Stomach (tissue), 9 donors: ENCODE measurements around the gene GSE1. TPM values are rescaled to one million over a fixed set of nuclear protein-coding genes. Genes with fewer than 3 reads are reported as not detected.

ENCODE experiments used
- DNase-seq, 2 donors: peaks; one replicate each; pipeline versions ENCODE4 v3.0.0 to v3.0.0-alpha.2; 2013 to 2019
- H3K27ac ChIP-seq, 5 donors: fragments of 200-600 bp in 4 of 5; sonication (generic) in 4 of 5; one replicate each; pipeline ENCODE4 v1.5.1; 2013 to 2019; ENCODE audit warnings: mild to moderate bottlenecking in 1 of 5, moderate library complexity in 1 of 5
- H3K27me3 ChIP-seq, 3 donors: fragments of 200-600 bp; sonication (generic); one replicate each; pipeline ENCODE4 v1.5.1; 2017 to 2019; ENCODE audit warnings: mixed run types in 1 of 3
- H3K36me3 ChIP-seq, 4 donors: fragments of 200-600 bp; sonication (generic); 1 replicate in 3 of 4; 2 replicates in 1 of 4; pipeline ENCODE4 v1.5.1; 2016 to 2019
- H3K4me1 ChIP-seq, 4 donors: fragments of 200-600 bp; sonication (generic); one replicate each; pipeline ENCODE4 v1.5.1; 2016 to 2019
- H3K4me3 ChIP-seq, 4 donors: fragments of 200-600 bp; sonication (generic) in 3 of 4; one replicate each; pipeline ENCODE4 v1.5.1; 2016 to 2019; ENCODE audit warnings: mild to moderate bottlenecking in 1 of 4
- H3K9me3 ChIP-seq, 4 donors: fragments of 200-600 bp; sonication (generic); one replicate each; pipeline ENCODE4 v1.5.1; 2016 to 2019
- CTCF ChIP-seq, 7 experiments: fragments of 450-650 bp in 4 of 7; fragments of 200-600 bp in 3 of 7; sonication (generic) in 3 of 7; IDR thresholded peaks; one replicate each; pipeline ENCODE4 v1.5.1; 2016 to 2019; ENCODE audit warnings: antibody characterized with exemption in 7 of 7, control low read depth in 2 of 7, mild to moderate bottlenecking in 1 of 7
- EP300 ChIP-seq: sonication (generic); formaldehyde crosslinking; IDR thresholded peaks from one replicate; pipeline ENCODE4 v1.6.1; 2017; ENCODE audit warnings: antibody characterized with exemption
- POLR2A ChIP-seq, 4 donors: fragments of 450-650 bp; IDR thresholded peaks; one replicate each; pipeline ENCODE4 v1.6.1; 2016; ENCODE audit warnings: antibody characterized with exemption in 4 of 4, control low read depth in 2 of 4, mild to moderate bottlenecking in 1 of 4, moderate library complexity in 1 of 4
- POLR2AphosphoS5 ChIP-seq, 3 donors: sonication (generic); formaldehyde crosslinking; IDR thresholded peaks; one replicate each; pipeline ENCODE4 v1.6.1; 2016; ENCODE audit warnings: antibody characterized with exemption in 3 of 3
- WGBS, 5 donors: extraction: QIAGEN DNeasy Blood & Tissue Kit in 3 of 5; methylation state at CpG; one replicate each; pipeline versions ENCODE4 v1.1.5 to v1.1.7; 2013 to 2018; 5-methylcytosine and 5-hydroxymethylcytosine counted together
- intact Hi-C: fragments of 100-400 bp; cut with DNase I; formaldehyde crosslinking; loops from one replicate; pipeline ENCODE4 v1.15.1; 2023; ENCODE audit warnings: low total_unique reads
- polyA plus RNA-seq, 3 donors: library from polyadenylated mRNA; stranded (reverse); fragments of 200-250 nt; gene quantifications; one replicate each; pipeline ENCODE4 v1.2.3, GENCODE V29; 2013
- total RNA-seq, 5 donors: library from RNA; depleted of rRNA; stranded (reverse); fragments of >200 nt; gene quantifications; one replicate each; pipeline versions ENCODE4 v1.1.0 to v1.2.3, GENCODE V29; 2014 to 2016
- donor health status: healthy with polysubstance abuse.
- donor health status: Bipolar disorder and iron deficiency.
- donor health status: healthy.

GSE1 gene
- total and polyA plus RNA-seq, 8 donors: 11.8 to 294 (median 93.0) TPM

- TF ChIP-seq CTCF (IDR thresholded peaks at IDR 0.05) (no peak), POLR2A (IDR thresholded peaks at IDR 0.05) (no peak), EP300 (no peak), POLR2AphosphoS5 (IDR thresholded peaks at IDR 0.05) (no peak)
- Histone ChIP-seq H3K4me1 (peaks cover 52 to 87% (median 78%) of the 10 kb centered on the region in 4 donors), H3K9me3 (no peaks in the 10 kb centered on the region), H3K27ac (peak overlapping the region in 3 of 5 donors; percentile 11 to 34 (median 25)), H3K27me3 (no peaks in the 10 kb centered on the region), H3K4me3 (no peak overlapping the region), H3K36me3 (no peaks in the 10 kb centered on the region)
- 46 to 76% (median 55%) methylated on average over 11 of the region's 11 CpGs; no CpG with 5 or more reads in 1 of the 5 donors for WGBS, 5 donors
- intact Hi-C loops: loop anchor here (5.0 kb wide), 2 partner anchors 51 to 181 kb away; no protein-coding TSS in a partner anchor
- DNase-seq: peak in 1 of 2 donors; percentile 46
Measured at GRCh38 chr16:85608515-85608885, 4.6 kb upstream of the GSE1 start.

- Histone ChIP-seq H3K4me3 (no peak overlapping the region), H3K27me3 (no peaks in the 10 kb centered on the region), H3K27ac (peak overlapping the region in 2 of 5 donors; percentile 25 to 96), H3K36me3 (no peaks in the 10 kb centered on the region), H3K9me3 (no peaks in the 10 kb centered on the region), H3K4me1 (peaks cover 52 to 90% (median 81%) of the 10 kb centered on the region in 4 donors)
- WGBS, 5 donors: 86 to 91% (median 88%) methylated on average over 5 to 10 of the region's 10 CpGs
- no peak for TF ChIP-seq POLR2AphosphoS5 (IDR thresholded peaks at IDR 0.05)
- no peak for TF ChIP-seq POLR2A (IDR thresholded peaks at IDR 0.05)
- TF ChIP-seq EP300: no peak
- no peak for TF ChIP-seq CTCF (IDR thresholded peaks at IDR 0.05)
- intact Hi-C loops: loop anchor here (5.0 kb wide), 2 partner anchors 52 to 182 kb away; no protein-coding TSS in a partner anchor
- DNase-seq: no peak
Measured at GRCh38 chr16:85608887-85609286, 4.2 kb upstream of the GSE1 start.

GRCh38 chr16:85609539-85609938 is 3.6 kb upstream of the GSE1 start:
- no peaks in the 10 kb centered on the region for H3K9me3 ChIP-seq
- no peak for TF ChIP-seq POLR2AphosphoS5 (IDR thresholded peaks at IDR 0.05)
- peaks cover 57 to 97% (median 87%) of the 10 kb centered on the region in 4 donors for H3K4me1 ChIP-seq
- no peaks in the 10 kb centered on the region for H3K27me3 ChIP-seq
- H3K36me3 ChIP-seq: no peaks in the 10 kb centered on the region
- H3K27ac ChIP-seq: peak overlapping the region in 3 of 5 donors; percentile 93 to 97 (median 96)
- no peak overlapping the region for H3K4me3 ChIP-seq
- 76 to 93% (median 85%) methylated on average over 7 of the region's 7 CpGs for WGBS, 5 donors
- no peak for DNase-seq
- intact Hi-C loops: loop anchor here (5.0 kb wide), 2 partner anchors 52 to 182 kb away; no protein-coding TSS in a partner anchor

GRCh38 chr16:85610059-85610445 is 3.1 kb upstream of the GSE1 start:
- H3K9me3 ChIP-seq: no peaks in the 10 kb centered on the region
- peak in 1 of 2 donors; percentile 51 for DNase-seq
- TF ChIP-seq CTCF (IDR thresholded peaks at IDR 0.05) (no peak), EP300 (no peak), POLR2A (IDR thresholded peaks at IDR 0.05) (no peak), POLR2AphosphoS5 (IDR thresholded peaks at IDR 0.05) (no peak)
- H3K4me3 ChIP-seq: peak overlapping the region in 3 of 4 donors; percentile 58 to 78 (median 67)
- H3K4me1 ChIP-seq: peaks cover 61 to 100% (median 91%) of the 10 kb centered on the region in 4 donors
- intact Hi-C loops: no loop called here
- no peaks in the 10 kb centered on the region for H3K36me3 ChIP-seq
- peak overlapping the region; percentile 93 to 98 (median 97) for H3K27ac ChIP-seq
- WGBS, 5 donors: 14 to 20% (median 19%) methylated on average over 9 to 11 of the region's 11 CpGs
- no peaks in the 10 kb centered on the region for H3K27me3 ChIP-seq
